ENCODE results near the gene HTRA1.

Gene HTRA1

DNA sequence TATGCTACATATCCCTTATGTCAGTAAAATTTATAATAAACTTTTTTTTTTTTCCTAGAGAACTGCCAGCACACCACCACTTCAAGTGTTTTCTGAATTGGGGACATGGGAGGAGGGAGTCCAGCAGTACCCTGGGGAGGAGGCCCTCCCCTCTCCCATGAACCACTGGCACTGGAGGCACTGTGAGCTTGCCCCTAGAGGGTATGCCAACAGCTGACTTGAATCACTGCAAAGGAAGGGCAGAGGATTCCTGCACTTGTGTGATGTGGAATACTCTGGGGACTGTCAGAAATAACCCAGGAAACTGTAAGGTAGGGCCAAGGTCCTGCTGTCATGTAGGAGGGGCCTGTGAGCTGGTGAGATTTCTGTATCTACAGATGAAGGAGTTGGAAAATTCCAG is 15.4 kb upstream of the HTRA1 start:
- no peak overlapping the region for H3K27ac ChIP-seq (ENCODE audit: low read depth, low read length, poor library complexity, severe bottlenecking)
- no peak for TF ChIP-seq EZH2 (IDR thresholded peaks at IDR 0.05; ENCODE audit: borderline replicate concordance, low read length)
- TF ChIP-seq CTCF (IDR thresholded peaks at IDR 0.05; ENCODE audit: low read length) = no peak

GRCh38 chr10:122446668-122447423 is 14.5 kb upstream of the HTRA1 start:
- no peaks in the 10 kb centered on the region for H3F3A ChIP-seq (ENCODE audit: insufficient read depth, low read length)
- H3K4me2 ChIP-seq (ENCODE audit: low read length) = no peak overlapping the region
- no peaks in the 10 kb centered on the region for H3K9me3 ChIP-seq (ENCODE audit: low read length)
- H3K79me2 ChIP-seq (ENCODE audit: insufficient read depth, low read length) = no peaks in the 10 kb centered on the region
- H2AFZ ChIP-seq (ENCODE audit: low read length) = no peak overlapping the region
- H3K4me3 ChIP-seq (ENCODE audit: low read depth, low read length, poor library complexity, severe bottlenecking) = no peak overlapping the region
- H3K9ac ChIP-seq (ENCODE audit: low read length) = no peak overlapping the region
- no peaks in the 10 kb centered on the region for H3K36me3 ChIP-seq (ENCODE audit: insufficient read depth, low read length)
- TF ChIP-seq CTCF (IDR thresholded peaks at IDR 0.05; ENCODE audit: low read length) = no peak
- no peak for TF ChIP-seq EZH2 (IDR thresholded peaks at IDR 0.05; ENCODE audit: borderline replicate concordance, low read length)
- no peaks in the 10 kb centered on the region for H3K27me3 ChIP-seq (ENCODE audit: insufficient read depth, low read length)
- no peak overlapping the region for H3K27ac ChIP-seq (ENCODE audit: low read depth, low read length, poor library complexity, severe bottlenecking)
- H4K20me1 ChIP-seq (ENCODE audit: insufficient read depth, low read length) = no peaks in the 10 kb centered on the region
- no peaks in the 10 kb centered on the region for H3K9me2 ChIP-seq (ENCODE audit: low read depth, low read length)
- no peaks in the 10 kb centered on the region for H3K4me1 ChIP-seq (ENCODE audit: insufficient read depth, low read length, severe bottlenecking)

More for the DNA sequence above, 15.4 kb upstream of the HTRA1 start:
- Histone ChIP-seq H3F3A (ENCODE audit: insufficient read depth, low read length) (no peaks in the 10 kb centered on the region), H4K20me1 (ENCODE audit: insufficient read depth, low read length) (no peaks in the 10 kb centered on the region), H3K4me1 (ENCODE audit: insufficient read depth, low read length, severe bottlenecking) (no peaks in the 10 kb centered on the region), H3K9me3 (ENCODE audit: low read length) (no peaks in the 10 kb centered on the region), H3K4me3 (ENCODE audit: low read depth, low read length, poor library complexity, severe bottlenecking) (no peak overlapping the region), H3K9ac (ENCODE audit: low read length) (no peak overlapping the region), H3K27me3 (ENCODE audit: insufficient read depth, low read length) (no peaks in the 10 kb centered on the region), H3K79me2 (ENCODE audit: insufficient read depth, low read length) (no peaks in the 10 kb centered on the region), H3K9me2 (ENCODE audit: low read depth, low read length) (no peaks in the 10 kb centered on the region), H3K36me3 (ENCODE audit: insufficient read depth, low read length) (no peaks in the 10 kb centered on the region), H2AFZ (ENCODE audit: low read length) (no peak overlapping the region), H3K4me2 (ENCODE audit: low read length) (no peak overlapping the region)

DNA sequence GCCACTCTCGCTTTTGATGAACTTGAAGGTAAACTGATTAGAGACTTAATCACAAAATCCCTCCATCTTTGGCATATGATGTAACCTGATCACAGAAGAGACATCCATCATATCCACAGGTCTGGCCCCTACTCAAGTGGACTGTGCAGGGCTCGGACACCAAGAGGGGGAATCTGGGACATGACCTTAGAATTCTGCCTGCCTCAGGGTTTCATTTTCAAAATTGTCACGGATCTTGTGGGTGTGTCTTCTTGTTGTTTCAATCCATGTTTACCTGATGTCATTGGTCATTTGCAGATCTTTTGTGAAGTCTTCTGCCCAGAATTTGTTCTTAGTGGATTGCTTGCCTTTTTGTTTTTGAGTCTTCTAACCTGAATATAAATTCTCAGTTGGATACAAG is 12.8 kb upstream of the HTRA1 start:
- no peak overlapping the region for H2AFZ ChIP-seq (ENCODE audit: low read length)
- no peak overlapping the region for H3K4me3 ChIP-seq (ENCODE audit: low read depth, low read length, poor library complexity, severe bottlenecking)
- H4K20me1 ChIP-seq (ENCODE audit: insufficient read depth, low read length) = no peaks in the 10 kb centered on the region
- H3K27ac ChIP-seq (ENCODE audit: low read depth, low read length, poor library complexity, severe bottlenecking) = no peak overlapping the region
- TF ChIP-seq EZH2 (IDR thresholded peaks at IDR 0.05; ENCODE audit: borderline replicate concordance, low read length) (no peak), CTCF (IDR thresholded peaks at IDR 0.05; ENCODE audit: low read length) (no peak)
- H3F3A ChIP-seq (ENCODE audit: insufficient read depth, low read length) = no peaks in the 10 kb centered on the region
- no peaks in the 10 kb centered on the region for H3K4me1 ChIP-seq (ENCODE audit: insufficient read depth, low read length, severe bottlenecking)
- H3K79me2 ChIP-seq (ENCODE audit: insufficient read depth, low read length) = no peaks in the 10 kb centered on the region
- no peaks in the 10 kb centered on the region for H3K27me3 ChIP-seq (ENCODE audit: insufficient read depth, low read length)
- no peaks in the 10 kb centered on the region for H3K36me3 ChIP-seq (ENCODE audit: insufficient read depth, low read length)
- 0 out of 2 replicates have a peak, but pooled peaks cover 2% of the 10 kb centered on the region for H3K9me3 ChIP-seq (ENCODE audit: low read length)
- no peaks in the 10 kb centered on the region for H3K9me2 ChIP-seq (ENCODE audit: low read depth, low read length)
- H3K9ac ChIP-seq (ENCODE audit: low read length) = no peak overlapping the region
- H3K4me2 ChIP-seq (ENCODE audit: low read length) = no peak overlapping the region
